Gastrocnemius medialis (tissue), 4 donors: Measurements from ENCODE around the gene SFT2D1.

Source experiments
- CTCF ChIP-seq, 5 experiments: fragments of 450-650 bp in 3 of 5; fragments of 200-600 bp in 2 of 5; sonication (generic) in 2 of 5; IDR thresholded peaks in 4 of 5; conservative IDR thresholded peaks in 1 of 5; 1 replicate in 4 of 5; 2 replicates in 1 of 5; pipeline ENCODE4 v1.5.1; 2016 to 2019; ENCODE audit warnings: antibody characterized with exemption in 5 of 5, mild to moderate bottlenecking in 3 of 5, moderate library complexity in 3 of 5
- POLR2A ChIP-seq, 2 donors: fragments of 450-650 bp; IDR thresholded peaks; one replicate each; pipeline ENCODE4 v1.6.1; 2017; ENCODE audit warnings: antibody characterized with exemption in 2 of 2, mild to moderate bottlenecking in 2 of 2, moderate library complexity in 2 of 2

DNA sequence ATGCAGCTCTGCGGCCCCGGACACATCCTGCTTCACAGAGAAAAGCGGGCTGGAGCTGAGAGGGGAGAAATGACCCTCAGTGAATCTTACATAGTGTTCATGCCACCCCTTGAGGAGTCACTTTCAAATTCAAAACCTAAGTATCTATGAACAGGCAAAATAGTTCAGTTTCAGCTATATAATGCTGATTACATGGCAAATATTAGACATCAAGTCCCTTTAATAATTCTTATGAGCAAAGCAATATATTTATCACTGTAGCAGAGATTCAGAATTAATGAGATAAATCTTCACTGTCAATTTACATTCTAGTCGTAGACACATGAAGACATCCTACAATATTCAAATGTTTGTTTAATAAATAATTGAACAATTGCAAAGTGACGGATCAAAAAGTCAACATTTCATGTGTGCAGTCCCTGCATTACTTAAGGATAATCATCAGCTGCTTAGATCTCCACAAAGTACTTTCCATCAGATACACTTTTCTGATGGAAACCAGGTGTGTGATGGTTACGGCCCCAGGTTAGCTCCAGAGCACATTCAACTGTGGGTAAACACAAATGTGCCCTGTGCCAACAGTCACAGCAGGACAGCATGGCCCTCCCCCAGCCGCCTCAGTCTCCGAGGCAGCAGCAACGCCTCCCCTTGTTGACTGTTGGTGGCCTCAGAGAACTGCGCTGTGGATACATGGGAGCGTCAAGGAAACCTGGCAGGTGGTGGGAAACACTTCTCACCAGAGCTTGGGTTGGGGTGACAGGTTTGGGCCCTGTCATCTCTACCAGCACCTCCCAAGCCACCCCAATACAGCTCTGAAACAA, 33.4 kb downstream of the SFT2D1 start:
- no peak for TF ChIP-seq CTCF (IDR thresholded peaks at IDR 0.05 in 4 of 5, conservative IDR thresholded peaks at IDR 0.05 in 1 of 5)
- TF ChIP-seq POLR2A (IDR thresholded peaks at IDR 0.05): no peak
